H1 (cell line): ENCODE data around the gene TIMM23. TPM values are rescaled to one million over a fixed set of nuclear protein-coding genes. Genes with fewer than 3 reads are reported as not detected.

Experiments used
- CTCF ChIA-PET: fragments of 300-600 bp; sonication (Branson Sonifier 250); formaldehyde crosslinking; loops from one replicate; lab custom pipeline; 2021; ENCODE audit not compliant: partially characterized antibody; lab: Charles Lee
- POLR2A ChIA-PET: fragments of 300-600 bp; sonication (Branson Sonifier 250); formaldehyde crosslinking; loops from one replicate; lab custom pipeline; 2021; ENCODE audit warnings: inconsistent platforms; ENCODE audit not compliant: partially characterized antibody; lab: Charles Lee
- DNase-seq, 2 experiments: peaks; one replicate each; pipeline versions ENCODE4 v3.0.0 to v3.0.0-alpha.2; 2010 to 2022; ENCODE audit warnings: low spot score in 2 of 2, low read depth in 1 of 2, mixed read lengths in 1 of 2
- FAIRE-seq: peaks from 2 replicates; lab custom pipeline; 2011; peaks lifted over from hg19 to GRCh38; lab: Jason Lieb, UNC
- H2AFZ ChIP-seq: 2 replicates; pipeline ENCODE4 v1.8.1; 2012; ENCODE audit warnings: low read length, inconsistent platforms
- H2AK5ac ChIP-seq: 2 replicates; pipeline ENCODE4 v1.6.1; 2013; ENCODE audit warnings: low read depth, low read length
- H2BK120ac ChIP-seq: replicated peaks from 2 replicates; pipeline ENCODE3; 2013; ENCODE audit warnings: low read depth, low read length, inconsistent platforms
- H2BK12ac ChIP-seq: 2 replicates; pipeline ENCODE4 v1.6.1; 2013; ENCODE audit warnings: low read depth, low read length
- H2BK15ac ChIP-seq: 2 replicates; pipeline ENCODE4 v1.6.1; 2013; ENCODE audit warnings: low read length
- H2BK20ac ChIP-seq: 2 replicates; pipeline ENCODE4 v1.6.1; 2013; ENCODE audit warnings: low read length
- H2BK5ac ChIP-seq: 2 replicates; pipeline ENCODE4 v1.6.1; 2013; ENCODE audit warnings: low read depth, low read length
- H3K14ac ChIP-seq: 2 replicates; pipeline ENCODE4 v1.6.1; 2013; ENCODE audit warnings: inconsistent platforms; ENCODE audit not compliant: insufficient read length
- H3K18ac ChIP-seq: 2 replicates; pipeline ENCODE4 v1.6.1; 2013; ENCODE audit warnings: low read length; ENCODE audit errors: extremely low read depth
- H3K23ac ChIP-seq: 2 replicates; pipeline ENCODE4 v1.6.1; 2013; ENCODE audit warnings: inconsistent platforms; ENCODE audit not compliant: insufficient read length
- H3K23me2 ChIP-seq: 2 replicates; pipeline ENCODE4 v1.6.1; 2013; ENCODE audit warnings: low read depth, low read length
- H3K27ac ChIP-seq: 2 replicates; pipeline ENCODE4 v1.6.1; 2011; ENCODE audit warnings: low read depth, low read length, inconsistent platforms
- H3K27me3 ChIP-seq, 4 experiments: replicated peaks in 1 of 4; 1 replicate in 1 of 4; 2 replicates in 3 of 4; pipeline versions ENCODE4 v1.6.1 to v1.8.1; 2011 to 2013; ENCODE audit warnings: low read length in 3 of 4, mild to moderate bottlenecking in 3 of 4, inconsistent platforms in 2 of 4, mixed read lengths in 2 of 4, moderate library complexity in 1 of 4; ENCODE audit not compliant: control insufficient read depth in 3 of 4, insufficient read depth in 3 of 4; ENCODE audit errors: extremely low read depth in 1 of 4
- H3K36me3 ChIP-seq, 4 experiments: 2 replicates each; pipeline versions ENCODE4 v1.6.1 to v1.8.1; 2011 to 2013; ENCODE audit warnings: mild to moderate bottlenecking in 4 of 4, low read length in 3 of 4, moderate library complexity in 2 of 4, control low read depth in 1 of 4, inconsistent platforms in 1 of 4; ENCODE audit not compliant: insufficient read depth in 4 of 4, control insufficient read depth in 2 of 4
- H3K4ac ChIP-seq: replicated peaks from 2 replicates; pipeline ENCODE3; 2013; ENCODE audit warnings: low read length, low read depth, mixed read lengths, inconsistent platforms; ENCODE audit not compliant: insufficient read length
- H3K4me1 ChIP-seq, 4 experiments: replicated peaks in 1 of 4; 1 replicate in 1 of 4; 2 replicates in 3 of 4; pipeline versions ENCODE4 v1.6.1 to v1.8.1; 2011 to 2013; ENCODE audit warnings: low read length in 3 of 4, inconsistent platforms in 2 of 4, mixed read lengths in 1 of 4; ENCODE audit not compliant: insufficient read depth in 4 of 4, control insufficient read depth in 3 of 4
- H3K4me2 ChIP-seq, 2 experiments: 2 replicates each; pipeline versions ENCODE4 v1.6.1 to v1.8.1; 2011 to 2013; ENCODE audit warnings: low read depth in 2 of 2, low read length in 2 of 2, control low read depth in 1 of 2, inconsistent platforms in 1 of 2, mild to moderate bottlenecking in 1 of 2; ENCODE audit not compliant: insufficient read depth in 1 of 2
- H3K4me3 ChIP-seq, 4 experiments: fragments of 200-600, 300-600 bp in 1 of 4; sonication (generic), shearing (Covaris generic), sonication (Bioruptor Twin) in 1 of 4; 2 replicates each; pipeline versions ENCODE4 v1.5.1 to v1.8.1; 2011 to 2016; ENCODE audit warnings: low read length in 4 of 4, low read depth in 3 of 4, control low read depth in 2 of 4, inconsistent platforms in 2 of 4, mild to moderate bottlenecking in 2 of 4, mixed read lengths in 1 of 4, moderate library complexity in 1 of 4; ENCODE audit not compliant: insufficient read depth in 2 of 4; ENCODE audit errors: extremely low read depth in 1 of 4
- H3K56ac ChIP-seq: replicated peaks from 2 replicates; pipeline ENCODE3; 2013; ENCODE audit warnings: low read depth, mild to moderate bottlenecking, mixed read lengths, low read length, inconsistent platforms; ENCODE audit not compliant: insufficient read length
- H3K79me1 ChIP-seq: 2 replicates; pipeline ENCODE4 v1.6.1; 2013; ENCODE audit warnings: low read depth, low read length, control low read depth
- H3K79me2 ChIP-seq, 2 experiments: 2 replicates each; pipeline versions ENCODE4 v1.6.1 to v1.8.1; 2012 to 2013; ENCODE audit warnings: low read length in 2 of 2, mild to moderate bottlenecking in 2 of 2, inconsistent platforms in 1 of 2; ENCODE audit not compliant: insufficient read depth in 2 of 2, control insufficient read depth in 1 of 2
- H3K9ac ChIP-seq, 4 experiments: replicated peaks in 1 of 4; 1 replicate in 1 of 4; 2 replicates in 3 of 4; pipeline versions ENCODE4 v1.6.1 to v1.8.1; 2011 to 2013; ENCODE audit warnings: low read depth in 3 of 4, low read length in 3 of 4, control low read depth in 2 of 4, mild to moderate bottlenecking in 2 of 4, moderate library complexity in 2 of 4, inconsistent platforms in 1 of 4; ENCODE audit errors: extremely low read depth in 1 of 4
- H3K9me3 ChIP-seq, 2 experiments: 2 replicates each; pipeline versions ENCODE4 v1.6.1 to v1.8.1; 2012 to 2013; ENCODE audit warnings: mild to moderate bottlenecking in 2 of 2, moderate library complexity in 2 of 2, control low read depth in 1 of 2, inconsistent platforms in 1 of 2, low read depth in 1 of 2, low read length in 1 of 2, mixed read lengths in 1 of 2; ENCODE audit not compliant: insufficient read depth in 2 of 2
- H4K20me1 ChIP-seq, 2 experiments: replicated peaks in 1 of 2; 2 replicates each; pipeline versions ENCODE3 to v1.8.1; 2011 to 2013; ENCODE audit warnings: inconsistent platforms in 2 of 2, low read length in 2 of 2, mild to moderate bottlenecking in 1 of 2; ENCODE audit not compliant: insufficient read depth in 2 of 2, control insufficient read depth in 1 of 2
- H4K5ac ChIP-seq: 2 replicates; pipeline ENCODE4 v1.6.1; 2013; ENCODE audit warnings: low read length, low read depth, mixed read lengths, inconsistent platforms; ENCODE audit not compliant: insufficient read length
- H4K8ac ChIP-seq: 2 replicates; pipeline ENCODE4 v1.8.0; 2013; ENCODE audit warnings: mild to moderate bottlenecking, moderate library complexity, low read length, inconsistent platforms; ENCODE audit not compliant: insufficient read depth; ENCODE audit errors: extremely low read depth
- H4K91ac ChIP-seq: replicated peaks from 2 replicates; pipeline ENCODE3; 2013; ENCODE audit warnings: low read length, mixed read lengths, inconsistent platforms; ENCODE audit not compliant: insufficient read length
- HDAC2 ChIP-seq, 2 experiments: fragments of 300-600 bp in 1 of 2; sonication (generic) in 1 of 2; IDR thresholded peaks; 2 replicates each; pipeline ENCODE4 v1.6.1; 2011 to 2012; ENCODE audit warnings: low read depth in 2 of 2, low read length in 2 of 2, mild to moderate bottlenecking in 2 of 2, moderate library complexity in 2 of 2, borderline replicate concordance in 1 of 2, inconsistent platforms in 1 of 2
- HDAC6 ChIP-seq: IDR thresholded peaks from one replicate; pipeline ENCODE4 v1.7.1; 2012; ENCODE audit warnings: low read depth, mild to moderate bottlenecking, inconsistent platforms, low read length, moderate library complexity
- NRF1 ChIP-seq: IDR thresholded peaks from 2 replicates; pipeline ENCODE4 v1.6.1; 2011; ENCODE audit warnings: mild to moderate bottlenecking, low read depth, low read length, improper control_type of control experiment
- POLR2AphosphoS5 ChIP-seq: IDR thresholded peaks from 2 replicates; pipeline ENCODE4 v1.6.1; 2011; ENCODE audit warnings: low read depth, low read length
- SIN3A ChIP-seq, 2 experiments: IDR thresholded peaks in 1 of 2; conservative IDR thresholded peaks in 1 of 2; 2 replicates each; pipeline ENCODE4 v1.6.1; 2011 to 2012; ENCODE audit warnings: low read length in 2 of 2, improper control_type of control experiment in 1 of 2, low read depth in 1 of 2, mild to moderate bottlenecking in 1 of 2
- SP2 ChIP-seq: IDR thresholded peaks from 2 replicates; pipeline ENCODE4 v1.6.1; 2012; ENCODE audit warnings: mild to moderate bottlenecking, low read length, inconsistent platforms
- TAF7 ChIP-seq: optimal IDR thresholded peaks from 2 replicates; pipeline ENCODE3; 2011; ENCODE audit warnings: low read depth, mild to moderate bottlenecking, inconsistent platforms, low read length, moderate library complexity, borderline replicate concordance
- YY1 ChIP-seq: IDR thresholded peaks from 2 replicates; pipeline ENCODE4 v1.6.1; 2011; ENCODE audit warnings: low read depth, mild to moderate bottlenecking, low read length
- WGBS, 2 experiments: shearing (Covaris generic) in 1 of 2; methylation state at CpG; one replicate each; pipeline versions ENCODE4 v1.1.6 to v1.1.7; 2013 to 2015; ENCODE audit warnings: low lambda C conversion rate in 2 of 2, mixed read lengths in 2 of 2, inconsistent platforms in 1 of 2, low coverage in 1 of 2, missing lambda C conversion rate in 1 of 2; ENCODE audit not compliant: insufficient replicate concordance in 2 of 2, insufficient coverage in 1 of 2, insufficient read length in 1 of 2; ENCODE audit errors: extremely low coverage in 1 of 2, missing lambda C conversion rate in 1 of 2; 5-methylcytosine and 5-hydroxymethylcytosine counted together
- polyA plus RNA-seq, 7 experiments: library from polyadenylated mRNA; depleted of rRNA in 3 of 7; stranded (reverse) in 5 of 7; unstranded in 2 of 7; fragments of >200 nt in 5 of 7; fragments of 200-250 nt in 2 of 7; gene quantifications; 1 replicate in 5 of 7; 2 replicates in 1 of 7; 4 replicates in 1 of 7; pipeline versions ENCODE4 v1.2.1 to v1.2.3, GENCODE V29; 2011 to 2013; ENCODE audit warnings: missing spikeins in 2 of 7, mixed read lengths in 2 of 7
- total RNA-seq: library from RNA; stranded (reverse); fragmentation: NEBNext Ultra II Directional; extraction: Animal tissue kit (Norgen Biotek cat#: 25700); gene quantifications from 2 replicates; pipeline ENCODE4 v1.2.1, GENCODE V29; 2021
- TF ChIP-seq, protein P1 (sequence below), 3 experiments: IDR thresholded peaks; 1 replicate in 2 of 3; 2 replicates in 1 of 3; pipeline versions ENCODE4 v1.5.1 to v1.6.1; 2011; ENCODE audit warnings: low read length in 3 of 3, mild to moderate bottlenecking in 3 of 3, inconsistent platforms in 2 of 3, low read depth in 1 of 3, moderate library complexity in 1 of 3; ENCODE audit not compliant: insufficient read depth in 1 of 3; ENCODE audit errors: control extremely low read depth in 1 of 3

Gene TIMM23
- total and polyA plus RNA-seq, 2 of the 8 experiments (the other 6 are each of a cell fraction or from before 2014, with no cell fraction given), result 101 to 130 TPM

- Histone ChIP-seq H2AK5ac (no peak overlapping the region), H2BK12ac (no peak overlapping the region), H3K36me3 (peaks cover 16 to 70% (median 49%) of the 10 kb centered on the region in 4 experiments), H3K79me2 (no peaks in the 10 kb centered on the region), H3K4me1 (no peaks in the 10 kb centered on the region), H4K91ac (no peak overlapping the region), H2BK120ac (no peak overlapping the region), H2BK20ac (no peak overlapping the region), H3K79me1 (no peaks in the 10 kb centered on the region), H3K56ac (no peak overlapping the region), H3K9me3 (no peaks in the 10 kb centered on the region), H4K8ac (no peak overlapping the region), H3K27me3 (peaks cover 0 to 1% (median 0%) of the 10 kb centered on the region in 4 experiments; a peak in 1 of 7 replicates), H3K18ac (no peak overlapping the region), H3K23me2 (no peaks in the 10 kb centered on the region), H3K4me3 (no peak overlapping the region), H2BK5ac (no peak overlapping the region), H3K23ac (no peak overlapping the region), H3K9ac (peak overlapping the region in 1 of 4 experiments; percentile 34; a peak in 1 of 7 replicates), H4K5ac (no peak overlapping the region), H3K14ac (no peak overlapping the region), H3K4ac (no peak overlapping the region), H3K27ac (no peak overlapping the region), H2AFZ (no peak overlapping the region), H3K4me2 (no peak overlapping the region), H4K20me1 (no peaks in the 10 kb centered on the region), H2BK15ac (no peak overlapping the region)
- FAIRE-seq, result no peak
- WGBS, 2 experiments, result 83% methylated on average over 3 of the region's 3 CpGs; no CpG with 5 or more reads in 1 of the 2 experiments
- no peak for DNase-seq
- ChIA-PET POLR2A (interaction anchor here (1.2 to 2.4 kb wide), 3 partner anchors 9 to 15 kb away, joined by 3 to 10 read pairs (median 6); no protein-coding TSS in a partner anchor), CTCF (interaction anchor here (0.7 to 1.3 kb wide), 2 partner anchors 15 to 22 kb away, joined by 3 read pairs; no protein-coding TSS in a partner anchor)
- TF ChIP-seq POLR2AphosphoS5, result no peak
- TF ChIP-seq, protein P1, sequence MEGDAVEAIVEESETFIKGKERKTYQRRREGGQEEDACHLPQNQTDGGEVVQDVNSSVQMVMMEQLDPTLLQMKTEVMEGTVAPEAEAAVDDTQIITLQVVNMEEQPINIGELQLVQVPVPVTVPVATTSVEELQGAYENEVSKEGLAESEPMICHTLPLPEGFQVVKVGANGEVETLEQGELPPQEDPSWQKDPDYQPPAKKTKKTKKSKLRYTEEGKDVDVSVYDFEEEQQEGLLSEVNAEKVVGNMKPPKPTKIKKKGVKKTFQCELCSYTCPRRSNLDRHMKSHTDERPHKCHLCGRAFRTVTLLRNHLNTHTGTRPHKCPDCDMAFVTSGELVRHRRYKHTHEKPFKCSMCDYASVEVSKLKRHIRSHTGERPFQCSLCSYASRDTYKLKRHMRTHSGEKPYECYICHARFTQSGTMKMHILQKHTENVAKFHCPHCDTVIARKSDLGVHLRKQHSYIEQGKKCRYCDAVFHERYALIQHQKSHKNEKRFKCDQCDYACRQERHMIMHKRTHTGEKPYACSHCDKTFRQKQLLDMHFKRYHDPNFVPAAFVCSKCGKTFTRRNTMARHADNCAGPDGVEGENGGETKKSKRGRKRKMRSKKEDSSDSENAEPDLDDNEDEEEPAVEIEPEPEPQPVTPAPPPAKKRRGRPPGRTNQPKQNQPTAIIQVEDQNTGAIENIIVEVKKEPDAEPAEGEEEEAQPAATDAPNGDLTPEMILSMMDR (IDR thresholded peaks at IDR 0.05; ENCODE audit: control extremely low read depth in 1 of 3, insufficient read depth in 1 of 3, low read depth in 1 of 3, low read length in 3 of 3), result no peak
- no peak for TF ChIP-seq SP2
- TF ChIP-seq TAF7, result no peak
- no peak for TF ChIP-seq HDAC2 (IDR thresholded peaks at IDR 0.05; ENCODE audit: borderline replicate concordance in 1 of 2, low read depth in 2 of 2, low read length in 2 of 2)
- TF ChIP-seq HDAC6, result no peak
- TF ChIP-seq SIN3A (conservative IDR thresholded peaks at IDR 0.05 in 1 of 2, IDR thresholded peaks at IDR 0.05 in 1 of 2; ENCODE audit: low read depth in 1 of 2, low read length in 2 of 2), result no peak
- TF ChIP-seq YY1, result no peak
- no peak for TF ChIP-seq NRF1
These were observed 33.9 kb downstream of the TIMM23 start for GRCh38 chr10:46006219-46006618.
